CD14-positive monocyte (primary cell): ENCODE measurements around the gene PIP5K1C. TPM values are rescaled to one million over a fixed set of nuclear protein-coding genes. Genes with fewer than 3 reads are reported as not detected.
A peak's percentile ranks its signal among the peaks of the same experiment; 100 is the strongest.

Experiments
- DNase-seq, 3 donors: peaks; one replicate each; pipeline ENCODE4 v3.0.0-alpha.2; 2011 to 2022
- H2AFZ ChIP-seq: 2 replicates; pipeline ENCODE4 v1.6.0; 2012; ENCODE audit warnings: mild to moderate bottlenecking, low read depth, low read length, inconsistent platforms; ENCODE audit not compliant: insufficient read depth, poor library complexity, severe bottlenecking
- H3K27ac ChIP-seq, 2 donors: 1 replicate in 1 of 2; 2 replicates in 1 of 2; pipeline ENCODE4 v1.5.1; 2012 to 2013; ENCODE audit warnings: low read length in 2 of 2, control low read depth in 1 of 2, inconsistent platforms in 1 of 2, low read depth in 1 of 2, mild to moderate bottlenecking in 1 of 2
- H3K27me3 ChIP-seq, 2 donors: one replicate each; pipeline versions ENCODE4 v1.6.0 to v1.6.1; 2011 to 2013; ENCODE audit warnings: low read length in 2 of 2; ENCODE audit not compliant: control insufficient read depth in 2 of 2, insufficient read depth in 2 of 2
- H3K36me3 ChIP-seq, 2 donors: replicated peaks in 1 of 2; 1 replicate in 1 of 2; 2 replicates in 1 of 2; pipeline versions ENCODE4 v1.5.1 to v1.6.1; 2012 to 2013; ENCODE audit warnings: low read length in 2 of 2, control low read depth in 1 of 2, inconsistent platforms in 1 of 2, mild to moderate bottlenecking in 1 of 2; ENCODE audit not compliant: insufficient read depth in 2 of 2, control insufficient read depth in 1 of 2
- H3K4me1 ChIP-seq, 2 donors: 1 replicate in 1 of 2; 2 replicates in 1 of 2; pipeline versions ENCODE4 v1.5.1 to v1.6.1; 2012 to 2013; ENCODE audit warnings: low read length in 2 of 2, control low read depth in 1 of 2, inconsistent platforms in 1 of 2, mild to moderate bottlenecking in 1 of 2, moderate library complexity in 1 of 2; ENCODE audit not compliant: insufficient read depth in 2 of 2, control insufficient read depth in 1 of 2
- H3K4me2 ChIP-seq: replicated peaks from 2 replicates; pipeline ENCODE3; 2012; ENCODE audit warnings: low read length, moderate library complexity, mild to moderate bottlenecking; ENCODE audit not compliant: poor library complexity, severe bottlenecking; ENCODE audit errors: extremely low read depth
- H3K4me3 ChIP-seq, 3 experiments: fragments of 200-600 bp in 1 of 3; sonication (generic) in 1 of 3; replicated peaks in 1 of 3; 1 replicate in 2 of 3; 2 replicates in 1 of 3; pipeline ENCODE4 v1.5.1; 2011 to 2013; ENCODE audit warnings: low read length in 3 of 3, mild to moderate bottlenecking in 3 of 3, control low read depth in 2 of 3, low read depth in 2 of 3, inconsistent platforms in 1 of 3, moderate library complexity in 1 of 3
- H3K79me2 ChIP-seq: 2 replicates; pipeline ENCODE4 v1.6.0; 2012; ENCODE audit warnings: mild to moderate bottlenecking, control low read depth, inconsistent platforms, low read length, moderate library complexity; ENCODE audit not compliant: insufficient read depth
- H3K9ac ChIP-seq: 2 replicates; pipeline ENCODE4 v1.6.0; 2017; ENCODE audit warnings: low read length, mild to moderate bottlenecking; ENCODE audit not compliant: insufficient read depth, poor library complexity, severe bottlenecking
- H3K9me3 ChIP-seq, 2 donors: replicated peaks in 1 of 2; 1 replicate in 1 of 2; 2 replicates in 1 of 2; pipeline versions ENCODE4 v1.5.1 to v1.6.1; 2012 to 2013; ENCODE audit warnings: low read length in 2 of 2, control low read depth in 1 of 2; ENCODE audit not compliant: control insufficient read depth in 1 of 2, insufficient read depth in 1 of 2
- H4K20me1 ChIP-seq: 2 replicates; pipeline ENCODE4 v1.6.0; 2012; ENCODE audit warnings: mild to moderate bottlenecking, low read length, control low read depth, moderate library complexity; ENCODE audit not compliant: insufficient read depth
- H3K27ac Mint-ChIP-seq, 7 donors: one replicate each; pipeline ENCODE4 v1.8.0; 2020; ENCODE audit warnings: mild to moderate bottlenecking in 7 of 7, mixed read lengths in 7 of 7, moderate library complexity in 6 of 7, inconsistent platforms in 2 of 7
- H3K27me3 Mint-ChIP-seq, 3 donors: one replicate each; pipeline ENCODE4 v1.8.0; 2021 to 2022; ENCODE audit warnings: low read depth in 3 of 3, mild to moderate bottlenecking in 3 of 3, mixed read lengths in 3 of 3, moderate library complexity in 3 of 3, inconsistent platforms in 1 of 3
- H3K36me3 Mint-ChIP-seq, 2 donors: one replicate each; pipeline ENCODE4 v1.8.0; 2020; ENCODE audit warnings: mixed read lengths in 2 of 2, inconsistent platforms in 1 of 2, mild to moderate bottlenecking in 1 of 2
- H3K4me1 Mint-ChIP-seq: one replicate; pipeline ENCODE4 v1.8.0; 2020; ENCODE audit warnings: mild to moderate bottlenecking, mixed read lengths
- H3K4me3 Mint-ChIP-seq, 2 donors: one replicate each; pipeline ENCODE4 v1.8.0; 2020; ENCODE audit warnings: mild to moderate bottlenecking in 2 of 2, mixed read lengths in 2 of 2, moderate library complexity in 1 of 2
- H3K9me3 Mint-ChIP-seq, 7 donors: one replicate each; pipeline ENCODE4 v1.8.0; 2020 to 2022; ENCODE audit warnings: mixed read lengths in 7 of 7, mild to moderate bottlenecking in 6 of 7, moderate library complexity in 6 of 7, inconsistent platforms in 2 of 7
- WGBS: methylation state at CpG from one replicate; pipeline ENCODE4 v1.1.5; 2013; ENCODE audit warnings: missing lambda C conversion rate; ENCODE audit not compliant: insufficient coverage; 5-methylcytosine and 5-hydroxymethylcytosine counted together
- intact Hi-C, 2 donors: fragments of 100-400 bp; cut with micrococcal nuclease; formaldehyde crosslinking; loops; one replicate each; pipeline versions ENCODE4 v1.15.0 to v1.15.1; 2023
- polyA plus RNA-seq, 3 donors: library from polyadenylated mRNA; depleted of rRNA in 1 of 3; unstranded in 2 of 3; stranded (reverse) in 1 of 3; fragments of 300-500 nt in 2 of 3; fragments of >200 nt in 1 of 3; fragmentation: Illumina TruSeq in 2 of 3; gene quantifications; 1 replicate in 2 of 3; 2 replicates in 1 of 3; pipeline ENCODE4 v1.2.3, GENCODE V29; 2012 to 2021
- TF ChIP-seq, protein P1 (sequence below): fragments of 200-600 bp; IDR thresholded peaks from one replicate; pipeline ENCODE4 v1.8.0; 2022; ENCODE audit warnings: antibody characterized with exemption, mild to moderate bottlenecking

The PIP5K1C gene
- polyA plus RNA-seq, 3 donors, result 6.5 to 19.5 (median 10.1) TPM

DNA sequence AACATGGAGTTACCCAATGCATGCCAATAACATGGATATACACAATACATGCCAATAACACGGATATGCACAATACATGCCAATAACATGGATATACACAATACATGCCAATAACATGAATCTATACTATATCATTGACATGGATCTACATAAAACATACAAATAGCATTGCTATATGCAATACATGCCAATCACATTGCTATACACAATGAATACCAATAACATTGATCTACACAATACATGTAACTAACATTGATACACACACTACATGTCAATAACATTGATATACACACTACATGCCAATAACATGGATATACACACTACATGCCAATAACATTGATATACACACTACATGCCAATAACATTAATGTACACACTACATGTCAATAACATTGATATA lies 932 bp upstream of the PIP5K1C start:
- no peak overlapping the region for H3K27ac Mint-ChIP-seq
- Histone ChIP-seq H3K27ac (no peak overlapping the region), H3K79me2 (peaks cover 38% of the 10 kb centered on the region), H3K9me3 (no peaks in the 10 kb centered on the region), H3K4me3 (no peak overlapping the region), H2AFZ (no peak overlapping the region), H3K4me1 (peaks cover 13 to 17% of the 10 kb centered on the region in 2 donors), H3K4me2 (no peak overlapping the region), H3K36me3 (peaks cover 0 to under 1% of the 10 kb centered on the region in 2 donors), H3K27me3 (no peaks in the 10 kb centered on the region), H3K9ac (no peak overlapping the region), H4K20me1 (peaks cover 37% of the 10 kb centered on the region)
- DNase-seq, result no peak
- WGBS, result 0% methylated on average over 1 of the region's 1 CpG
- no peaks in the 10 kb centered on the region for H3K9me3 Mint-ChIP-seq
- peaks cover 1 to 18% (median 7%) of the 10 kb centered on the region in 3 donors for H3K27me3 Mint-ChIP-seq
- peaks cover 19% of the 10 kb centered on the region for H3K4me1 Mint-ChIP-seq
- no peak overlapping the region for H3K4me3 Mint-ChIP-seq
- peaks cover under 1 to 14% of the 10 kb centered on the region in 2 donors for H3K36me3 Mint-ChIP-seq
- TF ChIP-seq, protein P1, sequence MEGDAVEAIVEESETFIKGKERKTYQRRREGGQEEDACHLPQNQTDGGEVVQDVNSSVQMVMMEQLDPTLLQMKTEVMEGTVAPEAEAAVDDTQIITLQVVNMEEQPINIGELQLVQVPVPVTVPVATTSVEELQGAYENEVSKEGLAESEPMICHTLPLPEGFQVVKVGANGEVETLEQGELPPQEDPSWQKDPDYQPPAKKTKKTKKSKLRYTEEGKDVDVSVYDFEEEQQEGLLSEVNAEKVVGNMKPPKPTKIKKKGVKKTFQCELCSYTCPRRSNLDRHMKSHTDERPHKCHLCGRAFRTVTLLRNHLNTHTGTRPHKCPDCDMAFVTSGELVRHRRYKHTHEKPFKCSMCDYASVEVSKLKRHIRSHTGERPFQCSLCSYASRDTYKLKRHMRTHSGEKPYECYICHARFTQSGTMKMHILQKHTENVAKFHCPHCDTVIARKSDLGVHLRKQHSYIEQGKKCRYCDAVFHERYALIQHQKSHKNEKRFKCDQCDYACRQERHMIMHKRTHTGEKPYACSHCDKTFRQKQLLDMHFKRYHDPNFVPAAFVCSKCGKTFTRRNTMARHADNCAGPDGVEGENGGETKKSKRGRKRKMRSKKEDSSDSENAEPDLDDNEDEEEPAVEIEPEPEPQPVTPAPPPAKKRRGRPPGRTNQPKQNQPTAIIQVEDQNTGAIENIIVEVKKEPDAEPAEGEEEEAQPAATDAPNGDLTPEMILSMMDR, result no peak
- intact Hi-C loops, result no loop called here

DNA sequence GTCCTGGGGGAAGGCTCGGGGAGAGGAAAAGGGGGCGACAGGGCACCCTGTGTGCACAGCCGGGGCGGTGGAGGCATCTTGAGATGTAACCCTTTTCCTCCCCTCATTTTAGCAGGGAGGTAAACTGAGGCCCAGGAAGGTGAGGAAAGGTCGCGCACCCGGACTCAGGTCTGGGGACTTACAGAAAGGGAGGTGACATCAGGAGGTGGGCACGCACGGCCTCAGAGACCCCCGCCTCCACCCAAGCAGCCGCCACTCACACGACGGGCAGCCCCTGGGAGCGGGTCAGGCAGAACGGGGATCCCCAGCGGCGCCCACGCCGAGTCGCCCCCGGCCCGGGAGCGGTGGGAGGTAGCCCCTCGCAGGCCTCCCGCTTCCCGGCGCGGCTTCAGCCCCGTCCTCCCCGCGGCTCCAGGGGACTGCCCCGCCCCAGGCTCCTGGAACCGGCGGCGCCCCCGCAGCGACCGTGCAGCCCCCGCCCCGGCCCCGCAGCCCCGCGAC lies 477 bp downstream of the PIP5K1C start:
- H3K27ac Mint-ChIP-seq, result peak overlapping the region; percentile 87 to 94 (median 92)
- Histone ChIP-seq H4K20me1 (peaks cover 51% of the 10 kb centered on the region), H3K36me3 (peaks cover 12 to 13% of the 10 kb centered on the region in 2 donors), H3K9me3 (no peaks in the 10 kb centered on the region), H3K9ac (peak overlapping the region; percentile 87), H3K27me3 (no peaks in the 10 kb centered on the region), H3K79me2 (peaks cover 53% of the 10 kb centered on the region), H3K27ac (peak overlapping the region; percentile 85 to 90), H2AFZ (peak overlapping the region; percentile 71), H3K4me3 (peak overlapping the region; percentile 56 to 96 (median 96)), H3K4me1 (peaks cover 5 to 13% of the 10 kb centered on the region in 2 donors), H3K4me2 (peak overlapping the region; percentile 100)
- H3K4me3 Mint-ChIP-seq, result peak overlapping the region; percentile 89 to 95
- no peaks in the 10 kb centered on the region for H3K9me3 Mint-ChIP-seq
- DNase-seq, result peak in 1 of 3 donors; percentile 19
- peaks cover 16% of the 10 kb centered on the region for H3K4me1 Mint-ChIP-seq
- intact Hi-C loops, result no loop called here
- TF ChIP-seq, protein P1, result no peak
- H3K27me3 Mint-ChIP-seq, result peaks cover 0 to 8% (median 7%) of the 10 kb centered on the region in 3 donors
- 0% methylated on average over 35 of the region's 43 CpGs for WGBS
- H3K36me3 Mint-ChIP-seq, result peaks cover 4 to 26% of the 10 kb centered on the region in 2 donors
